Suprapubic skin (tissue), 4 donors: Measurements from ENCODE around the gene CSF3. TPM values are rescaled to one million over a fixed set of nuclear protein-coding genes. Genes with fewer than 3 reads are reported as not detected.
A peak's percentile ranks its signal among the peaks of the same experiment; 100 is the strongest.

Source experiments
- DNase-seq, 2 donors: peaks; one replicate each; pipeline ENCODE4 v3.0.0-alpha.2; 2019; ENCODE audit warnings: low spot score in 2 of 2
- H3K27ac ChIP-seq: fragments of 200-600 bp; sonication (generic); one replicate; pipeline ENCODE4 v1.5.1; 2019
- H3K27me3 ChIP-seq: fragments of 200-600 bp; sonication (generic); one replicate; pipeline ENCODE4 v1.5.1; 2019
- H3K36me3 ChIP-seq: fragments of 200-600 bp; sonication (generic); one replicate; pipeline ENCODE4 v1.5.1; 2019
- H3K4me1 ChIP-seq: fragments of 200-600 bp; sonication (generic); one replicate; pipeline ENCODE4 v1.5.1; 2019
- H3K4me3 ChIP-seq: fragments of 200-600 bp; sonication (generic); one replicate; pipeline ENCODE4 v1.5.1; 2019; ENCODE audit warnings: mild to moderate bottlenecking
- H3K9me3 ChIP-seq: fragments of 200-600 bp; sonication (generic); one replicate; pipeline ENCODE4 v1.5.1; 2019
- EP300 ChIP-seq: sonication (generic); formaldehyde crosslinking; IDR thresholded peaks from one replicate; pipeline ENCODE4 v1.6.1; 2017; ENCODE audit warnings: antibody characterized with exemption
- POLR2A ChIP-seq, 2 donors: fragments of 450-650 bp; IDR thresholded peaks; one replicate each; pipeline ENCODE4 v1.6.1; 2017; ENCODE audit warnings: antibody characterized with exemption in 2 of 2, mild to moderate bottlenecking in 2 of 2, moderate library complexity in 2 of 2
- POLR2AphosphoS5 ChIP-seq, 3 donors: sonication (generic); formaldehyde crosslinking; IDR thresholded peaks; one replicate each; pipeline ENCODE4 v1.6.1; 2017; ENCODE audit warnings: antibody characterized with exemption in 3 of 3
- WGBS: methylation state at CpG from one replicate; pipeline ENCODE4 v1.1.5; 2018; 5-methylcytosine and 5-hydroxymethylcytosine counted together
- total RNA-seq, 4 donors: library from RNA; depleted of rRNA; stranded (reverse); fragments of >200 nt; gene quantifications; one replicate each; pipeline ENCODE4 v1.1.0, GENCODE V29; 2016
- TF ChIP-seq, protein P1 (sequence below), 2 donors: fragments of 200-600 bp in 1 of 2; fragments of 450-650 bp in 1 of 2; sonication (generic) in 1 of 2; IDR thresholded peaks; one replicate each; pipeline ENCODE4 v1.5.1; 2016 to 2019; ENCODE audit warnings: antibody characterized with exemption in 2 of 2, mild to moderate bottlenecking in 1 of 2, moderate library complexity in 1 of 2

CSF3 gene
- total RNA-seq, 4 donors from 2014 or later, result 5.0 TPM; not detected in 3

DNA sequence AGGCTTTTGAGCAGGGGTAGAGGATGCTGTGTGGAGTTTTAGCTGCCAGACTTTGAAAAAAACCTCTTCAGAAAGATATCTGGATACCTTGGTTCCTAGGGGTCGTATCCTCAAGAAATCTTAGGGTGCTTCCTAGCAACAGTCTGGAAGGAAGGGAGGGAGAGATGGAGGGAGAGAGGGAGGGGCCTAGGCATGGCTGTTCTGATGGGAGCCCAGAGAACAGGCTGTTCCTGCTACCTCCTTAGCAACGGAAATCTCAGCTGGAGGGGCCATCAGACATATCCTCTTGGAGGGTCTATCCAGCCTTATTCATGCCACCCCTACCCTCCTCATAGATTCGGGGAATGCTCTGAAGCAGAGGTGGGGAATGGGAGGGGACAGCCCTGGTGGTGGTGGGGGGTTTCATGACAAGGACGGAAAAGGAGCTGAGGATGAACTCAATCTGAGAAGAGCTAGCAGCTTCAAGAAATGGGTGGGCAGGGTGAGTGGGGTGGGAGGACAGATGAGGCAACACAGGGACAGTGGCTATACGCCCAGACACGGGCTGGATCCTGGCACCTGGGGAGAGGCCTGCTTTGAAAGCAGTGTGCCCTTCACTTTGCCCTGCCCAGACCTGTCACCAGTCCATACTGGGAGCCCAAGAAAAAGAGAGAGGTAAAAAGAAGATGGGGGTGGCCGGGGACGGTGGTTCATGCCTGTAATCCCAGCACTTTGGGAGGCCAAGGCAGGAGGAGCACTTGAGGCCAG, 44.7 kb downstream of the CSF3 start:
- H3K36me3 ChIP-seq, result no peaks in the 10 kb centered on the region
- TF ChIP-seq POLR2A (IDR thresholded peaks at IDR 0.05) (no peak), EP300 (no peak), POLR2AphosphoS5 (IDR thresholded peaks at IDR 0.05) (no peak)
- TF ChIP-seq, protein P1, sequence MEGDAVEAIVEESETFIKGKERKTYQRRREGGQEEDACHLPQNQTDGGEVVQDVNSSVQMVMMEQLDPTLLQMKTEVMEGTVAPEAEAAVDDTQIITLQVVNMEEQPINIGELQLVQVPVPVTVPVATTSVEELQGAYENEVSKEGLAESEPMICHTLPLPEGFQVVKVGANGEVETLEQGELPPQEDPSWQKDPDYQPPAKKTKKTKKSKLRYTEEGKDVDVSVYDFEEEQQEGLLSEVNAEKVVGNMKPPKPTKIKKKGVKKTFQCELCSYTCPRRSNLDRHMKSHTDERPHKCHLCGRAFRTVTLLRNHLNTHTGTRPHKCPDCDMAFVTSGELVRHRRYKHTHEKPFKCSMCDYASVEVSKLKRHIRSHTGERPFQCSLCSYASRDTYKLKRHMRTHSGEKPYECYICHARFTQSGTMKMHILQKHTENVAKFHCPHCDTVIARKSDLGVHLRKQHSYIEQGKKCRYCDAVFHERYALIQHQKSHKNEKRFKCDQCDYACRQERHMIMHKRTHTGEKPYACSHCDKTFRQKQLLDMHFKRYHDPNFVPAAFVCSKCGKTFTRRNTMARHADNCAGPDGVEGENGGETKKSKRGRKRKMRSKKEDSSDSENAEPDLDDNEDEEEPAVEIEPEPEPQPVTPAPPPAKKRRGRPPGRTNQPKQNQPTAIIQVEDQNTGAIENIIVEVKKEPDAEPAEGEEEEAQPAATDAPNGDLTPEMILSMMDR (IDR thresholded peaks at IDR 0.05), result no peak
- DNase-seq, result no peak
- no peaks in the 10 kb centered on the region for H3K27me3 ChIP-seq
- H3K27ac ChIP-seq, result peak overlapping the region; percentile 52
- peaks cover 48% of the 10 kb centered on the region for H3K4me1 ChIP-seq
- WGBS, result 66% methylated on average over 8 of the region's 8 CpGs
- no peak overlapping the region for H3K4me3 ChIP-seq
- H3K9me3 ChIP-seq, result no peaks in the 10 kb centered on the region

DNA sequence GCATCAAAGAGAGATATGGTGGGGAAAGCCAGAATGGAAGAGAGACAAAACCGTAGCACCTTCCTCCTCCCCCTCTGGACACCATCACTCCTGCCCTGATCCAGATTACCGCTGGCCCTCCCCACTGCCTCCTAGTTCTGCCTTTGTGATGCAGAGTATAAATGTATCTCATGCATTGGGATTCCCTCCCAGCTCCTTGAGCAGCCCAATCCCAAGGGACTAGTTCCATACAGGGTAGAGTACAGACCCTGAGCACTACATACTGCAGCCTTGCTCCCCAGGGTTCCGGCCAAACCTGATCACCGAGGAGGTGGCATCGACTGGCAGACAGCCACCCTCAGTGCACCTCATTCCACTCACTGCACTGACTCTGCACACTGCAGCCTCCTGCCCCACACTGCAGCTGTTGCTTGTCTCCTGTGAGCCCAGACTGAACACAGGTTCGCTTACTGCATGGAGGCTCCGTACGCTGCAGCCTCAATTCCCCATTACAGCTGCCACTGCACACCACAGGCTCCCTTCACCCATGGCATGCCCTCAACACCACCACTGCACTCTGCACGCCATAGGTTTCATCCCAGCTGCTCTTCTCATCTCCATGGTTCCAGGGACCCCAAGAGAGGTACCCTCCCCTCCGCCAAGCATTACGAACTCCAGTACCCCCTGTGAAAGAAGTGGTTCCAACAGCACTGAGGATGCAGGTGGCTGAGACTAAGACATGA, 45.8 kb downstream of the CSF3 start:
- no peak for DNase-seq
- no peaks in the 10 kb centered on the region for H3K36me3 ChIP-seq
- H3K9me3 ChIP-seq, result no peaks in the 10 kb centered on the region
- no peak for TF ChIP-seq POLR2A (IDR thresholded peaks at IDR 0.05)
- TF ChIP-seq EP300, result no peak
- H3K4me1 ChIP-seq, result peaks cover 58% of the 10 kb centered on the region
- WGBS, result 70% methylated on average over 11 of the region's 11 CpGs
- no peak overlapping the region for H3K27ac ChIP-seq
- H3K4me3 ChIP-seq, result no peak overlapping the region
- H3K27me3 ChIP-seq, result no peaks in the 10 kb centered on the region

DNA sequence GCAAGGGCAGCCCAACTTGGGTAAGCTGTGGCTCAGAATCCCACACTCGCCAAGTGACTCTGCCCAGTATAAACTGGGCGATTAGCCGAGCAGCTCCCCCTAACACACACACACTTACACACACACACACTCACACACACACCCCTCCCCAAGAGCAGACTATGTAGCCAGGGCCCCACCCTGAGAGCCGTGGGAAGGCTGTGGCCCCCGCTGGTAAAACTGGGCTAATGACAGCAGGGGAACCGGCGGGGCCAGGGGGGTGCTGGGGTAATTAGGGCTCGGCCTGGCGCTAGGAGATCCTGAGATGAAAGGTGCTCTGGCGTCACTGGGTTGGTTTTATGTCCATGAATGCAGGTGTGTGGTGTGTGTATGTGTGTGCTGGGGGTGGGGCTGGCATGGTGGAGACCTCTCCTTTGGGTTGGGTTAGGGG, 46.4 kb downstream of the CSF3 start:
- WGBS, result 58% methylated on average over 9 of the region's 10 CpGs

DNA sequence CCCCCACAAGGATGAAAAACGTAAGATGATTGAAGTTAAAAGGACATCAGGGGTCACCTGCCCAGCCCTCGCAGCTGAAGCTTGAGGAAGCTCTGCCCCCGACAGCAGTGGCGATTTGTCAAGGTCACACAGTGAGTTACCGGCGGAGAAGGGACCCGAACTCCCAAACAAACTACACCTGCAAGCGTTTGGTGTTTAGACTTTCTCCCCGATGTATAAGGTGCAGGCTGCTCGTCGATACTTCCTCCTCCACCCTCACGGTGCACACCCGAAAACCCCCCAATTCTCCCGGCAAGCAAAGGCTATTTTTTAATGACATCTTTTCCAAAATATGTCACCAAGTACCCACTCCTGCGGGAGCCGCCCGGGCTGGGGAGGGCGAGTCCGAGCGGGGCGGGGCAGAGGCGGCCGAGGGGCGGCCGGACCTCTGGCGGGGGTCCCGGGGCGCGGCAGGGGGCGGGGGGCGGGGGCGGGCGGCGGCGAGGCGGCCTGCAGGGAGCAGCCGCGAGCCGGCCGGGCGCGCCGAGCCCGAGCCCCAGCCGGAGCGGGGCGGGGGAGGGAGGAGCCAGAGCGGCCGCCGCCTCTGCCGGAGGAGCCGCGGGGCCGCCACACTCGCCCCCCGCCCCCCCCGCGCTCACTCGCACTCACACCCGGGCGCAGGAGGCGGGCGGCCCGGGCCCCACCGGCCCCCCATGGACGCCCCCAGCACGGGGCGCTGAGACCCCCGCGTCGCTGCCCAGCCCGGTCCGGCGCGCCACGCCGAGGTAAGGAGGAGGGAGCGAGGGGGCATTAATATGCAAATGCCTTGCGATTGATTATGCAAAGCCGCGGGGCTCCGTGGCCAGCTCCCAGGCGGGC, 47.3 kb downstream of the CSF3 start, which contains the start of gene THRA:
THRA (plus strand) TSS at position 637 of the 858 bp plus-strand sequence. CDS start 11,524 bp downstream, outside the sequence.
- Histone ChIP-seq H3K4me1 (peaks cover 72% of the 10 kb centered on the region), H3K4me3 (peak within 1 kb of the TSS; percentile 74), H3K36me3 (no peaks in the 10 kb centered on the region), H3K9me3 (no peaks in the 10 kb centered on the region), H3K27ac (peak within 1 kb of the TSS; percentile 91), H3K27me3 (no peaks in the 10 kb centered on the region)
- TF ChIP-seq EP300, result no peak
- TF ChIP-seq, protein P1 (IDR thresholded peaks at IDR 0.05), result no peak
- no peak for TF ChIP-seq POLR2A (IDR thresholded peaks at IDR 0.05)
- no peak for TF ChIP-seq POLR2AphosphoS5 (IDR thresholded peaks at IDR 0.05)
- WGBS, result 11% methylated on average over 6 of the region's 83 CpGs
- DNase-seq, result peak in 1 of 2 donors; percentile 77

More for the DNA sequence above, 46.4 kb downstream of the CSF3 start:
- no peak for DNase-seq
- H3K4me1 ChIP-seq, result peaks cover 63% of the 10 kb centered on the region
- no peaks in the 10 kb centered on the region for H3K27me3 ChIP-seq
- no peaks in the 10 kb centered on the region for H3K9me3 ChIP-seq
- TF ChIP-seq, protein P1 (IDR thresholded peaks at IDR 0.05), result no peak
- TF ChIP-seq EP300, result no peak
- no peak for TF ChIP-seq POLR2A (IDR thresholded peaks at IDR 0.05)
- no peak for TF ChIP-seq POLR2AphosphoS5 (IDR thresholded peaks at IDR 0.05)
- H3K4me3 ChIP-seq, result no peak overlapping the region
- no peaks in the 10 kb centered on the region for H3K36me3 ChIP-seq
- H3K27ac ChIP-seq, result peak overlapping the region; percentile 91

DNA sequence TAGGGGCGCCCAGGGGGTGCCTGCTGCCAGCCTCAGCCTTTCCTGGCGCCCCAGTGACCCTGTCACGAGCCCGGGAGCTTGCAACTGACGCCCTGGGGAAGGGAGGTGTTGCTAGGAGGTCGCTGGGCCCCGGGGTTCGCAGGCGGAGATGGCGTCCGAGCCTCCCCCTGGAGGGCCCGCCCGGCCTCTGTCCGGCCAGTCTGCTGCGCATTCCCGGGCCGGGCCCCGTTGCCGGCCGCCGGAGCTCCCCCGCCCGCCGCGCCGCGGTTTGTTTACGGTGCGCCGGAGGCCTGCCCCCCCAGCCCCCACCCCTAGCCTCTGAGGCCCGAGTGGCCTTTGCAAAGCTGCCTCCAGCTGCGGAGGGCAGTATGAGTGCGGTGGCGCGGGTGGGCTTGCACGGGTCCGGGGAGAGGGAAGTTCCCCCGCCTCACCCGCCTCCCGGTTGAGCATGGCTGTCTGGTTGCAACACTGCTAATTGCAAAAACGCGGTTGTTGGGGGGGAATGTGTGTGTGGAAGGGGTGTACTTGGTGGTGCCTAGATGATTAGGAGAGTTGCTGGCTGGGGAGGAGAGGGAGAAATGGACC, 48.0 kb downstream of the CSF3 start:
- peak; percentile 89 to 92 for DNase-seq
- TF ChIP-seq, protein P1 (IDR thresholded peaks at IDR 0.05), result no peak
- TF ChIP-seq POLR2A (IDR thresholded peaks at IDR 0.05), result no peak
- no peak for TF ChIP-seq POLR2AphosphoS5 (IDR thresholded peaks at IDR 0.05)
- no peak for TF ChIP-seq EP300
- no peaks in the 10 kb centered on the region for H3K36me3 ChIP-seq
- H3K4me1 ChIP-seq, result peaks cover 77% of the 10 kb centered on the region
- peak overlapping the region; percentile 91 for H3K27ac ChIP-seq
- H3K9me3 ChIP-seq, result no peaks in the 10 kb centered on the region
- H3K4me3 ChIP-seq, result peak overlapping the region; percentile 74
- no peaks in the 10 kb centered on the region for H3K27me3 ChIP-seq
- 1% methylated on average over 19 of the region's 42 CpGs for WGBS
